NCI-H2081 (cell line): Measurements from ENCODE around the gene NACAD.
"Not testable (repeated sequence)": the region's sequence is repeated elsewhere in the genome, so short reads cannot be mapped to it uniquely, and the experiment has no call there.

Experiments used
- DNase-seq, 2 experiments: peaks; one replicate each; lab custom pipeline; 2025; lab: John Stamatoyannopoulos, UW

NACAD gene

GRCh38 chr7:45114257-45114656 is 25.5 kb upstream of the NACAD start:
- DNase-seq = not testable (repeated sequence)

- no peak for DNase-seq
Measured at GRCh38 chr7:45112648-45113047, 23.9 kb upstream of the NACAD start.

- peak; percentile 96 to 97 for DNase-seq
Measured at GRCh38 chr7:45111298-45112223, 22.8 kb upstream of the NACAD start, which contains the start of gene TBRG4. TBRG4 (minus strand) TSS chr7:45111697; CDS start chr7:45109237, 2,460 bp downstream.

- no peak for DNase-seq
Measured at GRCh38 chr7:45108863-45109262, 20.1 kb upstream of the NACAD start.

- no peak for DNase-seq
Measured at GRCh38 chr7:45107356-45107755, 18.6 kb upstream of the NACAD start.

GRCh38 chr7:45106820-45107219 is 18.1 kb upstream of the NACAD start:
- DNase-seq = no peak

GRCh38 chr7:45105588-45106188 is 16.9 kb upstream of the NACAD start:
- DNase-seq = no peak

- no peak for DNase-seq
Measured at GRCh38 chr7:45104844-45105587, 16.2 kb upstream of the NACAD start.

GRCh38 chr7:45103958-45104843 is 15.4 kb upstream of the NACAD start:
- no peak for DNase-seq

GRCh38 chr7:45102785-45103712 is 14.3 kb upstream of the NACAD start:
- no peak for DNase-seq

- DNase-seq = no peak
Measured at GRCh38 chr7:45101748-45102147, 13.0 kb upstream of the NACAD start.

GRCh38 chr7:45100761-45101480 is 12.2 kb upstream of the NACAD start:
- no peak for DNase-seq

- DNase-seq = no peak
Measured at GRCh38 chr7:45099891-45100760, 11.4 kb upstream of the NACAD start.

GRCh38 chr7:45098983-45099839 is 10.4 kb upstream of the NACAD start:
- no peak for DNase-seq

GRCh38 chr7:45092931-45093235 is 4.1 kb upstream of the NACAD start:
- no peak for DNase-seq

- no peak for DNase-seq
Measured at GRCh38 chr7:45092100-45092930, 3.5 kb upstream of the NACAD start.

- peak; percentile 87 to 88 for DNase-seq
Measured at GRCh38 chr7:45089341-45089891, 647 bp upstream of the NACAD start.
